ENCODE measurements around the gene PDP2. TPM values are rescaled to one million over a fixed set of nuclear protein-coding genes. Genes with fewer than 3 reads are reported as not detected.
"Not testable (repeated sequence)": the region's sequence is repeated elsewhere in the genome, so short reads cannot be mapped to it uniquely, and the experiment has no call there.

PDP2 gene
- polyA plus RNA-seq, 4 donors, result 7.7 to 16.9 (median 14.0) TPM

DNA sequence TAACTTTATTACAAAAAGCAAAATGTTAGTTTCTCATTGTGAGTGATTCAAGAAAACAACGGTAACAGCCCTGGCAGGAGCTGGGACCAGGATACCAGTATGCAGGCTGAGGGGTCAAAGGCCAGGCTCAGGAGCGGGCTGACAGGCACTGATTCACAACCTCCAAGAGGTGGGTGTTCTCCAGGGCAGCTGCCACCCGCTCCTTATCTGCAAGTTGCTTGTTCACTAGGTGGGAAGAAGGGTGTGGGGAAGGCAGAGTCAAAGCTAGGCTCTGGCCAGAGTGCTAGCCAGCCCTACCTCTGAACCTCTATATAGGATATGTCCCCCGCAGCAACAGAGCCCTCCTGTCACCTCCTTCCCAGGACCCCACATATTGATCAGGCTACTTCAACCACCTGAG is 51.8 kb downstream of the PDP2 start:
- DNase-seq (ENCODE audit: low read depth in 4 of 4, low spot score in 3 of 4), result no peak

DNA sequence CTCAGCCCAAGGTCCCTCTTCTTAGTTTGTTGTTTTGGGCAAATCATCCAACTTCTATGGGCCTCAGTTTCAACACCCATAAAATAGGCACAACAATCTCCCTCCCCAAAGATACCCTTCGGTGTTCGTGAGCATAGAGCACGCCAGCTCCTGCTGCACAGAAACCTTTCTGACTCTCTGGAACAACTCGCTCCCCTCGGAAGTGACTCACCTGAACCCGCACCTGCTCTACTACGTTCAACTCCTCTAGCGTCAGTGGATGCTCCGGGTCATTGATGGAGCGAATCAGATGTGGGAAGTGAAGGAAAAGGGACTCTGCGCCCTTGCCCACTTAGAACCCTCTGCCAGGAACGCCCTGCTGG is 53.4 kb downstream of the PDP2 start:
- DNase-seq (ENCODE audit: low read depth in 4 of 4, low spot score in 3 of 4), result no peak

DNA sequence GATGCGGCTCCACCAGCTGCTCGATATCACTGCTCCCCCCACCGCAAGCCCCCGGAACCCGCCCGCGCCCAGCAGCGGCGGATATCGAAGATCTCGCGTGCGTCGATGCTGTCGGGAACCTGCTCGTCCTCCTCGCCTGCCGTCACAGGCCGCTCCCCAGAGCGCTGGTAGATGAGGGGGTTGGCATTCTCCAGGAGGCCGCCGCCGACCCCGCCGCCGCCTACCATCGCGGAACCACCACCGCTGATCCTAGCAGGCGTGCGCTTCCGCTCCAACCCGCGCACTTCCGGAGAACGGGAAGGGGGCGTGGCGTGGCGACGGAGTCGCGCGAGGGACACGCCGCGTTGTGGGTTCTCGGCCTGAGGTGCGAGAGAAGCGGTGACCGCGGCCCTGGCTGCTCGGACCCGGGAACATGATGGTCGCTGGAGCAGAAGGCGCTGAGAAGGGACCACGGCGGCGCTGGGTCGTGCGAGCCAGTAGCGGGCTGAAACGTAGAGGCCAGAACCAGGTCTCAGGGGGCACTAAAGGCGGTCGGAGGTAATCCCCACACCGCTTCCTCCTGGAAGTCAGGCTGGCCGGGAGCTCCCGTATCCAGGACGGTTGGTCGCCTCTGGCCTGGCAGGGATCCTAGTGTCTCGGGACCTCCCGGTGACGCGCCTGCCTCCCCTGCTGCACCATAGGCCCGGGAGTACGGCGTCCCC is 54.0 kb downstream of the PDP2 start, which contains the start of gene CIAO2B:
Gene CIAO2B (minus strand): TSS at position 265 of the 701 bp plus-strand sequence. CDS start 38 bp downstream, at position 227.
- DNase-seq (ENCODE audit: low read depth in 4 of 4, low spot score in 3 of 4), result peak; percentile 69 to 81 (median 78)

DNA sequence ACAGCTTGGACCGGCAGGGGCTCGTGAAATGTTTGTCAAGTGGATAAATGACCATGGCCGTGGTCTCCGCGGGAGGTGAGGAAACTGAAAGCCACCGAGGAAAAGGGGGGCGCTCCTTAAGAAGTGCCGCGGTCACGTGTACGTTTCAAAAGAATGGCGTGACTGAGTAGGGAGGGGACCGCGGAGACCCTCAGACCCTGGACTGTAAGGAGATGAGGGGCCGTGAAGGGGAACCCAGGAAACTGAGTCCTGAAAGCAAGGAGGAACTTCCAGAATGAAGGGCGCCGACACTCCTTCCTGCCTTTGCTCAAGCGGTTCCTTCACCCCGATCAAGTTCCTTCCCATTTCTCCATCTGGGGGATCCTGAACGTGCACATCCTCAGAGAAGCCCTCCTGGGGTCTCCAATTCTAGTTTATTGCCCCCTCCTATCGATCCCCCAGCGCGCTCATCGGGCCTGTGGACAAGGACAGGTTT is 54.6 kb downstream of the PDP2 start:
- not testable (repeated sequence) for DNase-seq (ENCODE audit: low read depth in 4 of 4, low spot score in 3 of 4)

DNA sequence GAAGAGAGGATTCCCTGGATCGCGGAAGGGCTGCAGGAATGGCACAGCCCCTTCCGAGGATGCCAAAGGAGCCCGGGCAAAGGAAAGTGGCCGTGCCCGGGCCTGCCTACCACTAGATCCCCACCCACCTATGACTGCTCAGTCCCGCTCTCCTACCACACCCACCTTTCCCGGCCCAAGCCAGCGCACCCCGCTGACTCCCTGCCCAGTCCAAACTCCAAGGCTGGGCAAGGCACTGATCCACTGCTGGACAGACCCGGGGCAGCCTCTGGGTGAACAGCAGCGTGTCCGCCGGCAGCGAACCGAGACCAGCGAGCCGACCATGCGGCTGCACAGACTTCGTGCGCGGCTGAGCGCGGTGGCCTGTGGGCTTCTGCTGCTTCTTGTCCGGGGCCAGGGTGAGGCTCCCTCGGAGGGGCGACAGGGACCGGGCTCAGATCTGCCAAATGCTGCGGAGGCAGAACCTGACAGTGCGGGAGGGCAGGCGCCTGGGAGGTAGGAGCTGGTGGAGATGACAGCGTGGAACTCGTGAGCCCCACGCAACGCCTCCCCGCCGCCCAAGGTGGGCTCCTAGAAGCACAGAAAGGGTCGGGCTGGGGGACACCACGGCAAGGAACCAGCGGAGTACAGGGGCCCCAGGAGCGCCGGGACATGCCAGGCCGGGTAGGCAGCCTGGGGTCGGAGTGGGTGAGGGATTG is 55.1 kb downstream of the PDP2 start, which contains the start of gene CES2:
Gene CES2 (plus strand): TSS at position 203 of the 698 bp plus-strand sequence. CDS start 120 bp downstream, at position 323.
- no peak for DNase-seq (ENCODE audit: low read depth in 4 of 4, low spot score in 3 of 4)

DNA sequence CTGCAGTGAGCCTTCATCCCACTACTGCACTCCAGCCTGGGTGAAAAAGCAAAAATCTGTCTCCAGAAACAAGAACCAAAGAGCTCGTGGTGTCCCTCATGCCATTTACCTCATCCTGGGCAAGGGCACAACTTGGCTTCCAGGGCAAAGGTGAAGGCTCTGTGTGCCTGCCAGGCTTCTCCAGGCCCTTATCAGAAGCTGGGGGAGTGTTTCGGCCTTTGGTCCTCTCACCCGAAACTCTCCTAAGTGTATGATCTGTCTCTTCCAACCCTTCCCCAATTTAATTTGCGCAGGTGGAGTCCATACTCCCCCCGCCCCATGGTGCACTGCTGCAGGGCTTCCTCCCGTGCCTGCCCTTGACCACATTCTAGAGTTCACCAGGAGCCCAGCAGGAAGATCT is 56.1 kb downstream of the PDP2 start:
- no peak for DNase-seq (ENCODE audit: low read depth in 4 of 4, low spot score in 3 of 4)

DNA sequence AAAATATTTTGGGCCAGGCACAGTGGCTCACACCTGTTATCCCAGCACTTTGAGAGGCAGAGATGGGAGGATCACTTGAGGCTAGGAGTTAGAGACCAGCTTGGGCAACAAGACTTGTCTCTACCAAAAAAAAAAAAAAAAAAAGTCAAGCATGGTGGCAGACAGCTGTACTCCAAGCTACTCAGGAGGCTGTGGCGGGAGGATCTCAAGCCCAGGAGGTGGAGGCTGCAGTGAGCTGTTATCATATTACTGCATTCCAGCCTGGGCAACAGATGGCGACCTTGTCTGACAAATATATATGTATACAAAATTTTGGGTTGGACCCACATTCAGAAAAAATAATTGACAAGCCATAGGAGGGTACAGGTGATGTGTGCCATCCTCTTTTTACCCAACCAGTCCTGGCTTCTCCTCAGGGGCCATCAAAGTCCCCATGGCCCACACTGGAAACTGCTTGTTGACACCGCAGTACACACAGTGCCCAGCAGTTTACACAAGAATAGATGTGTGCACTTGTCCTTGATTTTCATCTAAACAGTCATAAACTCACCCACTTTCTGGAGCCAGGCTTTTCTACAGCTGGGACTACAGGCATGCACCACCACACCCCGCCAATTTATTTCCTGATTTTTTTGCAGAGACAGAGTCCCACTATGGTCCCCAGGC is 56.7 kb downstream of the PDP2 start:
- no peak for DNase-seq (ENCODE audit: low read depth in 4 of 4, low spot score in 3 of 4)

DNA sequence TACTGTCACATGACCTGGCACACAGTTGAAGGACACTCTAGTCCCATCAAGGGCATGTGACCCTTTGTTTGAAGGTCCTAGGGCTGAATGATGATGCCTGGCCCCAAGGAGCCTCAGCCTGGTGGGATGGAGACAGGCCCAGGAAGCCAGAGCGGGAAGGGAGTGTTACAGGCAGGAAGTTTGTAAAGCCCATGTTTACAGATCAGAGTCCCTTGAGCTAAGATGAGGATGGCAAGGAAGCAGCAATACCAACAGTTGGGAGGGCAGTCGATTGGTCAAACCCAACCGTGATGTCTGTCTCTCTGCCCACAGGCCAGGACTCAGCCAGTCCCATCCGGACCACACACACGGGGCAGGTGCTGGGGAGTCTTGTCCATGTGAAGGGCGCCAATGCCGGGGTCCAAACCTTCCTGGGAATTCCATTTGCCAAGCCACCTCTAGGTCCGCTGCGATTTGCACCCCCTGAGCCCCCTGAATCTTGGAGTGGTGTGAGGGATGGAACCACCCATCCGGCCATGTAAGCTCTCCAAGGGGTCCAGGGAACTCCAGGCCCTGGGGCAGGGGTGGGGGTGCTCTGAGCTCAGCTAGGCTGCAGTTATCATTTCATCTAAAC is 57.5 kb downstream of the PDP2 start:
- no peak for DNase-seq (ENCODE audit: low read depth in 4 of 4, low spot score in 3 of 4)

DNA sequence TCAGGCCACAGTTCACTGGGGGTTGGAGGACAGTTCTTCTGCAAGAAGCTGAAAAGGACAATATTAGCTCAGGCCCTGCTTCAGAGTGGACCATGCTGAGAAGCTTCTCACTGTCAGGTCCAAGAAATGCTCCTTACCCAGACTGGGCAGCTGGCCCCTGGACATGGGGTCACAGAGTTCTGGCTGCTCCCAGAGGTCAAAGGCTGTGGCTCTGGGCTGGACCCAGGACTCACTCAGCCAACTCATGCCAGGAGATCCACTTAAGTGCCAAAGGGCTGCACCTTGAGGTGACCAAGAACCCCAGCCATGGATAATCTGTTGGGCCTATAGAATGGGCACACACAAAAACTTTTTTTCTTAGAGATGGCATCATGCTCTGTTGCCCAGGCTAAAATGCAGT is 59.1 kb downstream of the PDP2 start:
- no peak for DNase-seq (ENCODE audit: low read depth in 4 of 4, low spot score in 3 of 4)

DNA sequence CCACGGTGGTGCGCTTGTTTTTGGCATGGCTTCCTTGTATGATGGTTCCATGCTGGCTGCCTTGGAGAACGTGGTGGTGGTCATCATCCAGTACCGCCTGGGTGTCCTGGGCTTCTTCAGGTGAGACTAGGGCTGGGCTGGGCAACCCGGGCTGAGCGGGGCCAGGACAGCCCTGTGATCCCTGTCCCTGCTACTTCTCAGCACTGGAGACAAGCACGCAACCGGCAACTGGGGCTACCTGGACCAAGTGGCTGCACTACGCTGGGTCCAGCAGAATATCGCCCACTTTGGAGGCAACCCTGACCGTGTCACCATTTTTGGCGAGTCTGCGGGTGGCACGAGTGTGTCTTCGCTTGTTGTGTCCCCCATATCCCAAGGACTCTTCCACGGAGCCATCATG is 59.9 kb downstream of the PDP2 start:
- DNase-seq (ENCODE audit: low read depth in 4 of 4, low spot score in 3 of 4), result no peak

Other genes with a start within 250 kb of the PDP2 start
- 10 to 100 TPM; 21.0 to 67.0 (median 62.7) TPM for gene CMTM4, start 183.8 kb upstream of the PDP2 start, polyA plus RNA-seq (ENCODE audit: insufficient read length in 4 of 4)
- gene DYNC1LI2, start 128.9 kb upstream of the PDP2 start, polyA plus RNA-seq (ENCODE audit: insufficient read length in 4 of 4), result 100 to 1,000 TPM; 109 to 161 (median 128) TPM
- not detected for gene TERB1, start 78.9 kb upstream of the PDP2 start, polyA plus RNA-seq (ENCODE audit: insufficient read length in 4 of 4)
- gene NAE1, start 49.5 kb upstream of the PDP2 start, polyA plus RNA-seq (ENCODE audit: insufficient read length in 4 of 4), result 100 to 1,000 TPM in 1 of 4 donors, 10 to 100 TPM in 3; 62.4 to 102 (median 86.8) TPM
- under 1 TPM in 2 of 4 donors, not detected in 2; 0.29 to 0.53 TPM for gene CA7, start 36.1 kb upstream of the PDP2 start, polyA plus RNA-seq (ENCODE audit: insufficient read length in 4 of 4)
- 100 to 1,000 TPM in 3 of 4 donors, 1 to 10 TPM in 1; 4.1 to 307 (median 238) TPM for gene CDH16, start 38.4 kb downstream of the PDP2 start, polyA plus RNA-seq (ENCODE audit: insufficient read length in 4 of 4)
- gene RRAD, start 45.0 kb downstream of the PDP2 start, polyA plus RNA-seq (ENCODE audit: insufficient read length in 4 of 4), result 1 to 10 TPM; 1.2 to 5.4 (median 2.1) TPM
- 100 to 1,000 TPM in 1 of 4 donors, 10 to 100 TPM in 3; 62.2 to 102 (median 84.8) TPM for gene CIAO2B, start 53.9 kb downstream of the PDP2 start, polyA plus RNA-seq (ENCODE audit: insufficient read length in 4 of 4)
- 10 to 100 TPM; 28.7 to 48.5 (median 36.1) TPM for gene CES2, start 55.0 kb downstream of the PDP2 start, polyA plus RNA-seq (ENCODE audit: insufficient read length in 4 of 4)
- 1 to 10 TPM in 3 of 4 donors, under 1 TPM in 1; 0.74 to 3.5 (median 2.0) TPM for gene CES3, start 80.8 kb downstream of the PDP2 start, polyA plus RNA-seq (ENCODE audit: insufficient read length in 4 of 4)
- gene CES4A, start 108.1 kb downstream of the PDP2 start, polyA plus RNA-seq (ENCODE audit: insufficient read length in 4 of 4), result 10 to 100 TPM in 2 of 4 donors, 1 to 10 TPM in 2; 6.3 to 13.2 (median 10.3) TPM
- 10 to 100 TPM; 69.3 to 78.9 (median 76.2) TPM for gene CBFB, start 148.6 kb downstream of the PDP2 start, polyA plus RNA-seq (ENCODE audit: insufficient read length in 4 of 4)
- gene PHAF1, start 229.4 kb downstream of the PDP2 start, polyA plus RNA-seq (ENCODE audit: insufficient read length in 4 of 4), result 10 to 100 TPM; 21.4 to 28.3 (median 24.6) TPM